ENCODE measurements around the gene DMBT1.

Gene DMBT1

DNA sequence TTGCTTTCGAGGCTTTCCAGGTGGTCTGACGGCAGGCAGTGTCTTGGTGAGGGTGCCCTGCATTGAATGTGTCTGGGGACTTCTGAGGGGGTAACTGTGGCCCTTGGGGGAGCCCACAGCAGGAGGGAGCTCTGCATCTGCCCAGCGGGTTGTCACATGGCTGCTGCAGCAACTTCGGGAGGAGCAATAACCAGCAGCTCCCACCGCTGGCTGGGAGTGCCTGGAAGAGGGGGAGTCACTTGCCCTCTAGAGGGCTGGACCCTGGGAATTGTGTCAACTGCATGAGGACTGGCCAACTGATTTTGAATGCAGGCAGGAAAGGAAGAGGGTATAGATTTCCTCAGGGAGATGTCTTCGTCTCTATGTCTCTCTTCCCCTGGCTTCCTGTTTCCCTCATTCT is 112.7 kb downstream of the DMBT1 start:
- DNase-seq (ENCODE audit: low read depth) = no peak

DNA sequence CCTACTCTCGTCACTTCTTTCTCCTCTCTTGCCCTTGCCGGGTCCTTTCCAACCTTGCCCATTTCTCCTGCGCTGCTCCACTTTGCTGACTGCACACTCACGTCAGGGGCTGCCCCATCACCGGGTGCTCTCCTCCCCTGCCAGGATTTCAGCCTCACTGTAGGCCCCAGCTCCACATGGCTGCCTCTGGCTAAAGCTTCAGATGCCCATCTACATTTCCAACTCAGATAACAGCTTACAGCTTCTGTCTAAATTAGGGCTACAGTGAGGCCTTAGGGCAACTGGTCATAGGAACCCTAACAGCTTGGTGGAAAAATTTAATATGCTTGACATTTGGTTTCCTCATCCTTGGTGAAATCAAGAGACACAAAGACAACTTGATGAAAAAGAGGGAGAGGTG is 113.2 kb downstream of the DMBT1 start:
- DNase-seq (ENCODE audit: low read depth) = no peak

DNA sequence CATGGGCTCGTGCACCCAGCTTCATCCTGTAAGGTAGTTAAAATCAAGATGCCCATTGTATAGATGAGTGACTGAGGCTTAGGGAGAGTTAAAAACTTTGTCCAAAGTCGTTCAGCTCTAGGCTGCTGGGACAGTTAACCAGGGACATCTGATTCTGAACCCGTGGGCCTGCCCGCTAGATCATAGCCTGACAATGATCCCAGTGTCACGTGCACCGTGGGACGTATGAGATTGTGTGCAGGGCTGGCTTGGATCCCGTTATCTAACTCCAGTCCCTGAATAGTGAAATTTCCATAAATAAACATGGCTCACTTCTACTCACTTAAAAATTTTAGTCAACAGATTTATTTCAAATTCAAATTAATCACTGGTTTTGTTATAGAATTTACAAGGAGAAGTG is 114.2 kb downstream of the DMBT1 start:
- DNase-seq (ENCODE audit: low read depth) = no peak

- no peak for DNase-seq (ENCODE audit: low read depth)
These were observed 114.7 kb downstream of the DMBT1 start for GRCh38 chr10:122675278-122675677.

DNA sequence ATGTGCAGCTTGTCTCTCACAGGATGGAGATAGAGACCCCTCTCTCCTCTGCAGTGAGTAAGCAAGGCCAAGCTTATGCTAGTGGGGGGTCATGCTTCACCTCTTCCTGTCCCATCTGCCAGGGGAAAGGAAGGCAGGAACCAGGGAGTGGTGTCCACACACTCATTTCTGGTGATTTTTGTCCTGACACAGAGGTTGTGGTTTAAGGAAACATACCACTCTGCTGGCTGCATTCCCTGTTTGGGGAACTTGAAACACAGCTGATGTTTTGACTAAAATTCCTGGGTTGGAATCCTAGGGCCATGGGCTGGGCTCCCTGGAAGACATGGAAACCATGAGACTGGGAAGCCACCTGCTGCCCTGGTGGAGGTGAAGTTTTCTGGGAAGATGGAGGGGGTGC is 117.7 kb downstream of the DMBT1 start:
- DNase-seq (ENCODE audit: low read depth) = no peak

DNA sequence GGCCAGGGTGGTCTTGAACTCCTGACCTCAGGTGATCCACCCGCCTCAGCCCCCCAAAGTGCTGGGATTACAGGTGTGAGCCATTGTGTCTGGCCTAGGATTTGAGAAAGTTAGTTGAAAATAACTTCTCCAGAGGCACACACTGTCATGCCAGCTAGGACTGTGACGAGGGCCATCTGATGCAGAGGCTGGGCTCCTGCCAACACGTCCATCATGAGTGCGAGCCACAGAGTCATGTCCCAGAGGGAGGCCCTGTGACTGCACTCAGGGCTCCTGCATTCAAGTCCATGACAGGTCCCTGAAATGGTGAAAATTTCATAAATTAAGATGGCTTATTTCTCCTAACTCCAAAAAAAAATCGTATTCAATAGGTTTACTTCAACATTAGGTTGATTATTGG is 122.0 kb downstream of the DMBT1 start:
- DNase-seq (ENCODE audit: low read depth) = no peak

DNA sequence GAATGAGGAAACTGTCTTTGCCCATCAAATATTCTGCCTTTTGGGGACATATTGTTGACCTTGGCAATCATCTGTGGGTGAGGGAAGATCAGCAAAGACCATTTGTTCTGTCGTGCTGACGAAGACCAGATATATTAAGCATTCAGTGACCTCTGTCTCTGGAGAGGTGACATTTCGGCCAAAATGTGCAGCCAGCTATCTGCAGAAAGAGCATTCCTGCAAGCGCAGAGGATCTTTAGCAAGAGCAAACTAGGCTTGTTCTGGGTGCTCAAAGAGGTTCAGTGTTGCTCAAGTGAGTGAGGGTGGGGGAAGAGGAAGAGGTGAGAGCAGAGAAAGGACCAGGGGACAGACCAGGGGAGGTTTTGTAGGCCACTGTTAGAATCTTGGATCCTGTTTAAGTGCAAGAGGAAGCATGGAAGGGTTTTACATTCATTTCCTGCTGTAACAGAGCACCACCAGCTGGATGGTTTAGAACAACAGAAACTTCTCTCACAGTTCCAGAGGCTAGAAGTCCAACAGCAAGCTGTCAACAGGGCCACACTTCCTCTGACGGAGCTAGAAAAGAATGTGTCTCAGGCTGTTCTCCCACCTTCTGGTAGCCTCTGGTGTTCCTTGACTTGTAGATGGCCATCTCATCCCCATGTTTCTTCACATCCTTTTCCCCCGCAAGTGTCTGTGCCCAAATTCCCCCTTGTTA is 127.9 kb downstream of the DMBT1 start:
- DNase-seq (ENCODE audit: low read depth) = no peak

DNA sequence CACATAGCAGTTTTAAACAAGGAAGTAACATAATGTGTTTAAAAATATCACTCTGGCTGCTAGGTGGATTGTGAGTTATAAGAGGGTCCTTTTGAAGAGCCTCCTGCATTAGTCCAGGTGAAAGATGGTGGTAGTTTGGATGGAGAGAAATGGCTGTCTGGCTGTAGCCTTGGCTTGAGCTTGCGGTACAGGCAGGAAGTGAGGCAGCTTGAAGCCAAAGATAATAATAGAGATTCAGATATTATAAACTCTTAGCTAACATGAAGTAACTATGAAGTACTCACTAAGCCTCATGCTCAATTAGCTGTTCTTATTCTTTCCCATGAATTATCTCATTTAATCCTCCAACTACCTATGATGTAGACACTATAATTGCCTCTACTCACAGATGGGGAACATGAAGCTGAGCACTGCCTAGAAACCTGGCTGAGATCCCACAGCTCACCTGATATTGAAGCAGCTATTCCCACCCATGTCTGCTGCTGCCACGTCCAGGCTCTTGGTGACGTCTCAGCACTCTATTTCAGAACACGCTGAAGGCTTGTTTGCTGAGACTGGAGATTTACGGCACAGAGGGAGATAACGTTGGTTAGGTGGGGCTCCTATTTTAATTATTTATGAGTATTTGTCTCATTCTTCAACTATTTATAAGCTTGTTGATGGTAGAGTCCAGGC is 128.7 kb downstream of the DMBT1 start:
- DNase-seq (ENCODE audit: low read depth) = no peak

DNA sequence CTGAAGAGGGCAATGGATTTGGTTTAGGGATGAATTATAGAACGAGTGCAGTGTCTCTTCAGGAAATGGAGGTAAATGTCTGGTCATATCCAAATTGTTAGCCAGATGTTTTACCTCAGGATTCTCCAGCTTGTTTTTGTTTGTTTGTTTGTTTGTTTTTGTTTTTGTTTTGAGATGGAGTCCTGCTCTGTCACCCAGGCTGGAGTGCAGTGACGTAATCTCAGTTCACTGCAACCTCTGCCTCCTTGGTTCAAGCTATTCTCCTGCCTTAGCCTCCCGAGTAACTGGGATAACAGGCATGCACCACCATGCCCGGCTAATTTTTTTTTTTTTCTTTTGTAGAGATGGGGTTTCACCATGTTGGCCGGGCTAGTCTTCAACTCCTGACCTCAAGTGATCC is 132.2 kb downstream of the DMBT1 start:
- DNase-seq (ENCODE audit: low read depth) = no peak

Measured in stimulated activated CD8-positive, alpha-beta memory T cell treated with anti-CD3 and anti-CD28 coated beads, Interleukin-15, amount 100 ng/mL, for 24 hours (primary cell).